H54 (cell line): ENCODE measurements around the gene FAM124A.

Experiments
- DNase-seq: peaks from one replicate; pipeline ENCODE4 v3.0.0; 2011; ENCODE audit warnings: low spot score, mixed read lengths; ENCODE audit not compliant: insufficient read length
- FAIRE-seq: peaks from 3 replicates; lab custom pipeline; 2011; peaks lifted over from hg19 to GRCh38; lab: Jason Lieb, UNC
- POLR2A ChIP-seq: IDR thresholded peaks from 2 replicates; pipeline ENCODE4 v1.6.1; 2011; ENCODE audit warnings: low read depth, mild to moderate bottlenecking, low read length

Gene FAM124A

GRCh38 chr13:51229101-51229719, 7.0 kb downstream of the FAM124A start:
- FAIRE-seq (no peak), DNase-seq (no peak)
- TF ChIP-seq POLR2A, result no peak

- no peak for DNase-seq
- no peak for TF ChIP-seq POLR2A
- FAIRE-seq, result no peak
Observed at GRCh38 chr13:51229731-51230130, 7.5 kb downstream of the FAM124A start.

GRCh38 chr13:51230477-51231105, 8.4 kb downstream of the FAM124A start:
- DNase-seq (no peak), FAIRE-seq (no peak)
- no peak for TF ChIP-seq POLR2A

- DNase-seq (no peak), FAIRE-seq (no peak)
- no peak for TF ChIP-seq POLR2A
Observed at GRCh38 chr13:51231456-51231855, 9.3 kb downstream of the FAM124A start.

- no peak for TF ChIP-seq POLR2A
- FAIRE-seq (no peak), DNase-seq (no peak)
Observed at GRCh38 chr13:51232328-51232727, 10.1 kb downstream of the FAM124A start.

- FAIRE-seq (no peak), DNase-seq (no peak)
- TF ChIP-seq POLR2A, result no peak
Observed at GRCh38 chr13:51233117-51233826, 11.1 kb downstream of the FAM124A start.

GRCh38 chr13:51234676-51235075, 12.5 kb downstream of the FAM124A start:
- no peak for DNase-seq
- TF ChIP-seq POLR2A, result no peak
- FAIRE-seq, result no peak

GRCh38 chr13:51235186-51235585, 13.0 kb downstream of the FAM124A start:
- no peak for DNase-seq
- TF ChIP-seq POLR2A, result no peak
- FAIRE-seq, result no peak

GRCh38 chr13:51235756-51236490, 13.7 kb downstream of the FAM124A start:
- DNase-seq, result no peak
- FAIRE-seq, result no peak
- no peak for TF ChIP-seq POLR2A

GRCh38 chr13:51236491-51236792, 14.2 kb downstream of the FAM124A start:
- FAIRE-seq (no peak), DNase-seq (no peak)
- TF ChIP-seq POLR2A, result no peak

GRCh38 chr13:51237386-51237785, 15.2 kb downstream of the FAM124A start:
- DNase-seq (no peak), FAIRE-seq (no peak)

GRCh38 chr13:51237887-51238286, 15.7 kb downstream of the FAM124A start:
- FAIRE-seq (no peak), DNase-seq (no peak)
- no peak for TF ChIP-seq POLR2A

More at GRCh38 chr13:51237386-51237785, 15.2 kb downstream of the FAM124A start:
- no peak for TF ChIP-seq POLR2A

GRCh38 chr13:51240178-51240577, 18.0 kb downstream of the FAM124A start:
- TF ChIP-seq POLR2A, result no peak
- no peak for FAIRE-seq
- DNase-seq, result no peak

- DNase-seq (no peak), FAIRE-seq (no peak)
- TF ChIP-seq POLR2A, result no peak
Observed at GRCh38 chr13:51240958-51241357, 18.8 kb downstream of the FAM124A start.

GRCh38 chr13:51241720-51242119, 19.5 kb downstream of the FAM124A start:
- TF ChIP-seq POLR2A, result no peak
- FAIRE-seq, result no peak
- DNase-seq, result no peak
